PC-9 (cell line): ENCODE results near the gene KLHL14.

ENCODE experiments used
- EZH2 ChIP-seq: fragments of 200-600 bp; sonication (generic); IDR thresholded peaks from 2 replicates; pipeline ENCODE4 v1.8.0; 2017; ENCODE audit warnings: antibody characterized with exemption, low read depth
- TF ChIP-seq, protein P1 (sequence below): fragments of 200-600 bp; sonication (generic); conservative IDR thresholded peaks from 2 replicates; pipeline ENCODE4 v1.6.1; 2017; ENCODE audit warnings: mixed run types, antibody characterized with exemption, mild to moderate bottlenecking, moderate library complexity

DNA sequence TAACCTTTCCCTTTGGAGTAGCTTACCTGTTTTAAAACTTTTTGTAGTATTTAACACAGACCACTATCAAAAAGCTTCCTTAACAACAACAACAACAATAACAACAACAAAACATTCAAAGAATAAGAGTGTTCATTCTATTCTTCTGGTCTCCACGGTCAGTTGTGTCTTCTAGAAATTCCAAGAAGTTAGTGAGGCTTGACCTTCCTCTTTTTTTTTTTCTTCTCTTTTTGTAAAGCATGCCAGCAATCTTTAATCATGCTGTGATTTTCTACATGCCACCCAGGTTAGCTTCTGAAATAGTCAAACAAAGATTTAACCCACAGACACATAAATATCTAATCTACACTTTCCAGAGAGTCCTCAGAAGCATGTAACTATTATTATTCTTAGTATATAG, 28.4 kb upstream of the KLHL14 start:
- TF ChIP-seq, protein P1, sequence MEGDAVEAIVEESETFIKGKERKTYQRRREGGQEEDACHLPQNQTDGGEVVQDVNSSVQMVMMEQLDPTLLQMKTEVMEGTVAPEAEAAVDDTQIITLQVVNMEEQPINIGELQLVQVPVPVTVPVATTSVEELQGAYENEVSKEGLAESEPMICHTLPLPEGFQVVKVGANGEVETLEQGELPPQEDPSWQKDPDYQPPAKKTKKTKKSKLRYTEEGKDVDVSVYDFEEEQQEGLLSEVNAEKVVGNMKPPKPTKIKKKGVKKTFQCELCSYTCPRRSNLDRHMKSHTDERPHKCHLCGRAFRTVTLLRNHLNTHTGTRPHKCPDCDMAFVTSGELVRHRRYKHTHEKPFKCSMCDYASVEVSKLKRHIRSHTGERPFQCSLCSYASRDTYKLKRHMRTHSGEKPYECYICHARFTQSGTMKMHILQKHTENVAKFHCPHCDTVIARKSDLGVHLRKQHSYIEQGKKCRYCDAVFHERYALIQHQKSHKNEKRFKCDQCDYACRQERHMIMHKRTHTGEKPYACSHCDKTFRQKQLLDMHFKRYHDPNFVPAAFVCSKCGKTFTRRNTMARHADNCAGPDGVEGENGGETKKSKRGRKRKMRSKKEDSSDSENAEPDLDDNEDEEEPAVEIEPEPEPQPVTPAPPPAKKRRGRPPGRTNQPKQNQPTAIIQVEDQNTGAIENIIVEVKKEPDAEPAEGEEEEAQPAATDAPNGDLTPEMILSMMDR: no peak
- TF ChIP-seq EZH2: no peak
